Fibroblast of gingiva (primary cell): ENCODE data around the gene ZNF784.

Experiments
- DNase-seq: peaks from one replicate; pipeline ENCODE4 v3.0.0-alpha.2; 2011; ENCODE audit warnings: low read depth

Gene ZNF784

GRCh38 chr19:55602104-55603001 is 22.0 kb downstream of the ZNF784 start:
- DNase-seq, result no peak

GRCh38 chr19:55601084-55601483 is 23.3 kb downstream of the ZNF784 start:
- no peak for DNase-seq

GRCh38 chr19:55600662-55601028 is 23.7 kb downstream of the ZNF784 start:
- no peak for DNase-seq

- DNase-seq, result peak; percentile 82
Observed at GRCh38 chr19:55599842-55600661, 24.3 kb downstream of the ZNF784 start, which contains the start of gene ZNF524. TSS of gene ZNF524 (plus strand) at chr19:55600288. CDS start at chr19:55602113, 1,825 bp downstream.

GRCh38 chr19:55599468-55599841 is 24.9 kb downstream of the ZNF784 start, which contains the start of gene FIZ1:
TSS of gene FIZ1 (minus strand) at chr19:55599517. CDS start at chr19:55597865, 1,652 bp downstream.
- DNase-seq, result peak; percentile 99

- DNase-seq, result peak; percentile 93
Observed at GRCh38 chr19:55598719-55599467, 25.5 kb downstream of the ZNF784 start.

- no peak for DNase-seq
Observed at GRCh38 chr19:55598034-55598433, 26.3 kb downstream of the ZNF784 start.

GRCh38 chr19:55597501-55597921 is 26.9 kb downstream of the ZNF784 start:
- DNase-seq, result no peak

- no peak for DNase-seq
Observed at GRCh38 chr19:55596304-55596703, 28.1 kb downstream of the ZNF784 start.

GRCh38 chr19:55594996-55595545 is 29.3 kb downstream of the ZNF784 start:
- DNase-seq, result no peak

- no peak for DNase-seq
Observed at GRCh38 chr19:55593096-55593772, 31.1 kb downstream of the ZNF784 start.

GRCh38 chr19:55592391-55593090 is 31.8 kb downstream of the ZNF784 start:
- DNase-seq, result no peak

- no peak for DNase-seq
Observed at GRCh38 chr19:55591555-55591954, 32.8 kb downstream of the ZNF784 start.

GRCh38 chr19:55590617-55591016 is 33.7 kb downstream of the ZNF784 start:
- DNase-seq, result no peak

GRCh38 chr19:55590109-55590508 is 34.3 kb downstream of the ZNF784 start:
- no peak for DNase-seq

GRCh38 chr19:55588738-55589137 is 35.6 kb downstream of the ZNF784 start:
- DNase-seq, result no peak

GRCh38 chr19:55586976-55587668 is 37.2 kb downstream of the ZNF784 start:
- peak; percentile 79 for DNase-seq

- DNase-seq, result peak; percentile 30
Observed at GRCh38 chr19:55585658-55586339, 38.6 kb downstream of the ZNF784 start.

GRCh38 chr19:55584871-55585270 is 39.5 kb downstream of the ZNF784 start:
- no peak for DNase-seq
